ENCODE measurements around the gene NLGN4X. TPM values are rescaled to one million over a fixed set of nuclear protein-coding genes. Genes with fewer than 3 reads are reported as not detected.

Gene NLGN4X
- polyA plus RNA-seq, 1 of the 3 experiments (the other 2 are of a cell fraction), result 0.05 TPM

DNA sequence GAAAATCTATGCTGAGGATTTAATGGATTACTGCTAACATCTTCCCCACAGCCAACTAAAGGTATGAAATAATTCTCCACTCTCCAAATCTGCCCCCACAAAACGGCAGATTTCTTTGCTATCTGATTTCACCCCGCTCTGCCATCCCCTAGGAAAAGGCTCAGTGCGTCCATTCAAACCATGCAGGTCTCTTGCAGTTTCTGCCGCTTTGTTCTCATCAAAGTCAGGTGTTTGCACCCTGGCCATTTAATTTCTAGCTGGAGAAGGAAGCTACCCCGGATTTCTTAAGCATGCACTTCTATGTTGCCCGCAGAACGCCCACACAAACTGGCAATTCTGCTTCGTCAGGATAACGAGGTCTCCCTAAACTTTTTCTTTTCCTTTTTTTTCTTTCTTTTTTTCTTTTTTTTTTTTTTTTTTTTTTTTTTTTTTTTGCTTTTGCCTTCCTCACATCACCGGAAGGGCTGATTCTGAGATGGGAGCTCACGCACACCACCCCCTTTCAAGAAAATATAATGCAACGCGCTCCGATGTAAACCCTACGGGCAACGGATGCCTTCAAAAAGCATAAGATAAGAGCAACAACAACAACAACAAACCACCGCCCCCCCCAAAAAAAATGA lies 3.3 kb downstream of the NLGN4X start:
- CTCF ChIA-PET, result interaction anchor here (1.2 kb wide), 1 partner anchor 80 kb away, joined by 3 read pairs; no protein-coding TSS in a partner anchor

DNA sequence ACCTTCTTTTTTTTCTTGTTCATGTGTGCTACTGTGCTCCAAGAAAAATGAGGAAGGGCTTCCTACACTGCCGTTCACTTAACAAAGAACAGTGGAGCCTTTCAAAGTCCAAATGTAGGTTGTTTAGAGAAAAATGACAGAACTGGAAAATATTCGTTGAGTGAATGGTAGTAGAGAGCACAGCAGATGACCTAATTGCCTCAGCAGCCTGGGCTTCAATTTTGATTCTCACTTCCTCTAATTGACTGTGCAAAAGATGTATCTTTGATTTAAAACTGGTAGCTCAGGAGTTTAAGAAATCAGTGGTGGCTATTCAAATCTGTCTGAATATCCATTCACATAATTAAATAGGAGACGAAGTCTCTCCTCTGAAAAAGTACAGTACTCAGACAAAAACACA lies 5.2 kb downstream of the NLGN4X start:
- H3K4me2 ChIP-seq, result no peak overlapping the region

More for the DNA sequence above, 3.3 kb downstream of the NLGN4X start:
- Histone ChIP-seq H3K4me2 (no peak overlapping the region), H3K9me2 (no peaks in the 10 kb centered on the region), H3K4me3 (ENCODE audit: low read depth in 2 of 2, low read length in 1 of 2) (peak overlapping the region in 1 of 2 experiments; percentile 47; a peak in 1 of 4 replicates), H3K27ac (ENCODE audit: low read depth in 2 of 2, low read length in 1 of 2) (no peak overlapping the region), H3F3A (replicated peaks; ENCODE audit: insufficient read depth) (no peaks in the 10 kb centered on the region), H3K9me3 (no peaks in the 10 kb centered on the region), H3K4me1 (ENCODE audit: control insufficient read depth in 1 of 2, insufficient read depth in 2 of 2, low read depth in 1 of 2, low read length in 1 of 2) (no peaks in the 10 kb centered on the region; a peak in 1 of 4 replicates), H3K36me3 (replicated peaks in 1 of 2; ENCODE audit: control insufficient read depth in 1 of 2, insufficient read depth in 2 of 2, low read length in 1 of 2) (no peaks in the 10 kb centered on the region), H3K9ac (no peak overlapping the region), H4K20me1 (ENCODE audit: insufficient read depth) (no peaks in the 10 kb centered on the region), H2AFZ (ENCODE audit: low read depth) (no peak overlapping the region), H3K79me2 (ENCODE audit: insufficient read depth) (no peaks in the 10 kb centered on the region), H3K27me3 (ENCODE audit: insufficient read depth) (no peaks in the 10 kb centered on the region)
- peak; percentile 27 for DNase-seq
- TF ChIP-seq, protein P1, sequence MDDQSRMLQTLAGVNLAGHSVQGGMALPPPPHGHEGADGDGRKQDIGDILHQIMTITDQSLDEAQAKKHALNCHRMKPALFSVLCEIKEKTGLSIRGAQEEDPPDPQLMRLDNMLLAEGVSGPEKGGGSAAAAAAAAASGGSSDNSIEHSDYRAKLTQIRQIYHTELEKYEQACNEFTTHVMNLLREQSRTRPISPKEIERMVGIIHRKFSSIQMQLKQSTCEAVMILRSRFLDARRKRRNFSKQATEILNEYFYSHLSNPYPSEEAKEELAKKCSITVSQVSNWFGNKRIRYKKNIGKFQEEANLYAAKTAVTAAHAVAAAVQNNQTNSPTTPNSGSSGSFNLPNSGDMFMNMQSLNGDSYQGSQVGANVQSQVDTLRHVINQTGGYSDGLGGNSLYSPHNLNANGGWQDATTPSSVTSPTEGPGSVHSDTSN (IDR thresholded peaks at IDR 0.05), result no peak
- TF ChIP-seq GATA2 (CRISPR knock-in tag; IDR thresholded peaks at IDR 0.05), result no peak
- no peak for TF ChIP-seq RFX5 (IDR thresholded peaks at IDR 0.05; ENCODE audit: low read length)
- TF ChIP-seq, protein P2, sequence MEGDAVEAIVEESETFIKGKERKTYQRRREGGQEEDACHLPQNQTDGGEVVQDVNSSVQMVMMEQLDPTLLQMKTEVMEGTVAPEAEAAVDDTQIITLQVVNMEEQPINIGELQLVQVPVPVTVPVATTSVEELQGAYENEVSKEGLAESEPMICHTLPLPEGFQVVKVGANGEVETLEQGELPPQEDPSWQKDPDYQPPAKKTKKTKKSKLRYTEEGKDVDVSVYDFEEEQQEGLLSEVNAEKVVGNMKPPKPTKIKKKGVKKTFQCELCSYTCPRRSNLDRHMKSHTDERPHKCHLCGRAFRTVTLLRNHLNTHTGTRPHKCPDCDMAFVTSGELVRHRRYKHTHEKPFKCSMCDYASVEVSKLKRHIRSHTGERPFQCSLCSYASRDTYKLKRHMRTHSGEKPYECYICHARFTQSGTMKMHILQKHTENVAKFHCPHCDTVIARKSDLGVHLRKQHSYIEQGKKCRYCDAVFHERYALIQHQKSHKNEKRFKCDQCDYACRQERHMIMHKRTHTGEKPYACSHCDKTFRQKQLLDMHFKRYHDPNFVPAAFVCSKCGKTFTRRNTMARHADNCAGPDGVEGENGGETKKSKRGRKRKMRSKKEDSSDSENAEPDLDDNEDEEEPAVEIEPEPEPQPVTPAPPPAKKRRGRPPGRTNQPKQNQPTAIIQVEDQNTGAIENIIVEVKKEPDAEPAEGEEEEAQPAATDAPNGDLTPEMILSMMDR (IDR thresholded peaks at IDR 0.05), result no peak
- TF ChIP-seq POLR2AphosphoS5 (IDR thresholded peaks at IDR 0.05; ENCODE audit: low read depth, low read length), result no peak
- no peak for TF ChIP-seq GABPA (IDR thresholded peaks at IDR 0.05; ENCODE audit: low read depth)
- TF ChIP-seq, protein P3, sequence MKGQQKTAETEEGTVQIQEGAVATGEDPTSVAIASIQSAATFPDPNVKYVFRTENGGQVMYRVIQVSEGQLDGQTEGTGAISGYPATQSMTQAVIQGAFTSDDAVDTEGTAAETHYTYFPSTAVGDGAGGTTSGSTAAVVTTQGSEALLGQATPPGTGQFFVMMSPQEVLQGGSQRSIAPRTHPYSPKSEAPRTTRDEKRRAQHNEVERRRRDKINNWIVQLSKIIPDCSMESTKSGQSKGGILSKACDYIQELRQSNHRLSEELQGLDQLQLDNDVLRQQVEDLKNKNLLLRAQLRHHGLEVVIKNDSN (IDR thresholded peaks at IDR 0.05; ENCODE audit: borderline replicate concordance, low read depth), result no peak
- TF ChIP-seq FOXM1 (IDR thresholded peaks at IDR 0.05; ENCODE audit: low read depth), result no peak
- TF ChIP-seq TCF12 (IDR thresholded peaks at IDR 0.05), result no peak
- TF ChIP-seq NRF1 (IDR thresholded peaks at IDR 0.05; ENCODE audit: low read depth, low read length), result no peak
- TF ChIP-seq RAD21 (IDR thresholded peaks at IDR 0.05; ENCODE audit: low read length), result no peak
- TF ChIP-seq MEF2A (IDR thresholded peaks at IDR 0.05; ENCODE audit: borderline replicate concordance, low read depth), result no peak
- TF ChIP-seq ELF1 (IDR thresholded peaks at IDR 0.05), result no peak
- TF ChIP-seq FOSL2 (IDR thresholded peaks at IDR 0.05; ENCODE audit: borderline replicate concordance, low read depth), result no peak
- no peak for TF ChIP-seq FOXJ3 (CRISPR knock-in tag; IDR thresholded peaks at IDR 0.05)
- no peak for TF ChIP-seq RCOR1 (IDR thresholded peaks at IDR 0.05; ENCODE audit: low read length)
- POLR2A ChIA-PET, result no interaction called here
- 13% methylated on average over 17 of the region's 17 CpGs for WGBS (ENCODE audit: low lambda C conversion rate)

More for the DNA sequence above, 5.2 kb downstream of the NLGN4X start:
- Histone ChIP-seq H3K9me2 (no peaks in the 10 kb centered on the region), H4K20me1 (ENCODE audit: insufficient read depth) (no peaks in the 10 kb centered on the region), H3K27me3 (ENCODE audit: insufficient read depth) (no peaks in the 10 kb centered on the region), H3K36me3 (replicated peaks in 1 of 2; ENCODE audit: control insufficient read depth in 1 of 2, insufficient read depth in 2 of 2, low read length in 1 of 2) (no peaks in the 10 kb centered on the region), H3K4me3 (ENCODE audit: low read depth in 2 of 2, low read length in 1 of 2) (no peak overlapping the region), H3K9me3 (no peaks in the 10 kb centered on the region), H3F3A (replicated peaks; ENCODE audit: insufficient read depth) (no peaks in the 10 kb centered on the region), H3K9ac (no peak overlapping the region), H3K27ac (ENCODE audit: low read depth in 2 of 2, low read length in 1 of 2) (no peak overlapping the region), H2AFZ (ENCODE audit: low read depth) (no peak overlapping the region), H3K4me1 (ENCODE audit: control insufficient read depth in 1 of 2, insufficient read depth in 2 of 2, low read depth in 1 of 2, low read length in 1 of 2) (no peaks in the 10 kb centered on the region; a peak in 1 of 4 replicates), H3K79me2 (ENCODE audit: insufficient read depth) (no peaks in the 10 kb centered on the region)
- ChIA-PET CTCF (no interaction called here), POLR2A (no interaction called here)
- 15% methylated on average over 3 of the region's 3 CpGs for WGBS (ENCODE audit: low lambda C conversion rate)
- DNase-seq, result no peak
- TF ChIP-seq EP300 (IDR thresholded peaks at IDR 0.05; ENCODE audit: borderline replicate concordance in 1 of 2, low read depth in 1 of 2, low read length in 1 of 2) (no peak), RXRA (IDR thresholded peaks at IDR 0.05; ENCODE audit: borderline replicate concordance, low read depth) (no peak), JUND (IDR thresholded peaks at IDR 0.05) (no peak), GATA2 (CRISPR knock-in tag; IDR thresholded peaks at IDR 0.05) (no peak)
- TF ChIP-seq, protein P4, sequence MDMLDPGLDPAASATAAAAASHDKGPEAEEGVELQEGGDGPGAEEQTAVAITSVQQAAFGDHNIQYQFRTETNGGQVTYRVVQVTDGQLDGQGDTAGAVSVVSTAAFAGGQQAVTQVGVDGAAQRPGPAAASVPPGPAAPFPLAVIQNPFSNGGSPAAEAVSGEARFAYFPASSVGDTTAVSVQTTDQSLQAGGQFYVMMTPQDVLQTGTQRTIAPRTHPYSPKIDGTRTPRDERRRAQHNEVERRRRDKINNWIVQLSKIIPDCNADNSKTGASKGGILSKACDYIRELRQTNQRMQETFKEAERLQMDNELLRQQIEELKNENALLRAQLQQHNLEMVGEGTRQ (IDR thresholded peaks at IDR 0.05; ENCODE audit: borderline replicate concordance, low read depth, low read length), result no peak
- TF ChIP-seq, protein P1 (IDR thresholded peaks at IDR 0.05), result no peak

All from SK-N-SH (cell line).